ENCODE measurements around the gene ZNF136.
A peak's percentile ranks its signal among the peaks of the same experiment; 100 is the strongest.

Gene ZNF136

DNA sequence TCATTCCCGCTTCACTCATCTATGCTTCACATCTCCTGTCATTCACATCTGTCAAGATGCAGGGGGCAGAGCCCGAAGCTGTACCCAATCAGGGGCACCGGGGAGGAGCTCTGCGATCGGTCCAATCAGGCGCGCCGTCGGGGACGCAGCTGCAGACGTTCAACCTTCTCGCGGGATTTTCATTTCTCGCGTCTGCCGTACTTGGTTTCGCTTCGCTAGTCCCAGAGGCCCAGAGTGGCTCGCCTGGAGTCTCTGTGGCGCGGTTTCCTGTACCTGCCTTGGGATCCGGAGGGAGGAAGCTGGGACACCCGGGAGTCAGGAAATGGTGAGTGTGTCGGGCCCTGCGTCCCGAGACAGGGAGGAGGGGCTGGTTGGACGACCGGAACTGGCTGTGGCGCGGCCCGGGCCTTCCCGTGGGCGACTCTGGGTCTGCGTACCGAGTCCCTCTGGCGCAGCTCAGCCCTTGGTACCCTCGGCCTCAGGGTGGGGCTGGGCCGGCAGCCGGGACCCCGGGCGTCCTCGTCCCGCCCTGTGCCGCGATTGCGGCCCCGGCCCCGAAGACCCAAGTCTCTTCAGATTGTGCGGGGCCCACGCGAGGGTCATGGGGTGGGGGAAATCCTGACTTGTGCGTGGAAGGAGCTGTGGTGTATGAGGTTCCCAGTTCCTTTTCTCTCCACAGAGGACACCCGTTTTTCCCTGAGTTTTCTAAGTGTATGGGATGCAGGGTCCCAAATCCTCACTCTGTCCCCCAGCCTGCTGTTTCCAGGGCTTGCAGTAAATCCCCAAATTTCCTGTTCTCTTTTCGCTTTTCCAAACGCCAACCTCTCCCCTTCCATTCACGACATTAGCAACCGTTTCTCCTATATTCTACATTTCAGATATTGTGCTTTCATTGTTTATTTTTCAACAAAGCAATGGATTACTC is at the start of gene ZNF136:
TSS of gene ZNF136 (plus strand) at position 215 of the 925 bp plus-strand sequence. CDS start at position 323, 108 bp downstream.
- DNase-seq (ENCODE audit: low spot score): peak; percentile 92

GRCh38 chr19:12113121-12113520 is 49.8 kb upstream of the ZNF136 start:
- no peak for DNase-seq (ENCODE audit: low spot score)

GRCh38 chr19:12117201-12117970 is 45.5 kb upstream of the ZNF136 start:
- DNase-seq (ENCODE audit: low spot score): no peak

DNA sequence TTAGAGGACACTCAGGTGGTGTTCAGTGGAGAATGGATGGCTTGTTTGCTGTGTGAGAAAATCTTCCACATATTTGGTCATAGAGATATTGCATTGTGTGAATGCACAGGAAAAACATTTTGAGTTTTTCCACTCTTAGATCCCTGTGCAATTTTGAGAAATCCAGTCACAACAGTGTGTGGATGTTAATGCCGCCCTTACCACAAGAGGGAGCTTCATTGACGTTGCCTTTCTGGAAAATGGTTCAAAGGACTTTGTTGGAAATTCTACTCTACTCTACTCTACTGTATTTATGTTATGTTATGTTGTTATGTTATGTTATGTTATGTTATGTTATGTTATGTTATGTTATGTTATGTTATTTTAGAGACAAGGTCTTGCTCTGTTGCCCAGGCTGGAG is 36.2 kb upstream of the ZNF136 start:
- no peak for DNase-seq (ENCODE audit: low spot score)

DNA sequence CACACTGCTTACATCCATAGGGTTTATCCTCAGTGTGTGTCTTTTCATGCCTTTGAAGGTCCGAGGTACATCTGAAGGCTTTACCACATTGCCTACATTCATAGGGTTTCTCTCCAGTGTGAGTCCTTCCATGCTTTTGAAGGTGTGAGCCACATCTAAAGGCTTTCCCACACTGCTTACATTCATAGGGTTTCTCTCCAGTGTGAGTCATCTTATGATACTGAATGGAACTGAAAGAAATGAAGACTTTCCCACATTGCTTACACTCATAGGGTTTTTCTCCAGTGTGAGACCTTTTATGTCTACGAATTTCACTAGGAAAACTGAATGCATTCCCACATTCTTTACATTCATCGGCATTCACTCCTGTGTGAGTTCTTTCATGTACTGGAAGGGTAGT is 29.8 kb upstream of the ZNF136 start:
- DNase-seq (ENCODE audit: low spot score): no peak

- no peak for DNase-seq (ENCODE audit: low spot score)
Measured at GRCh38 chr19:12137221-12137940, 25.5 kb upstream of the ZNF136 start.

DNA sequence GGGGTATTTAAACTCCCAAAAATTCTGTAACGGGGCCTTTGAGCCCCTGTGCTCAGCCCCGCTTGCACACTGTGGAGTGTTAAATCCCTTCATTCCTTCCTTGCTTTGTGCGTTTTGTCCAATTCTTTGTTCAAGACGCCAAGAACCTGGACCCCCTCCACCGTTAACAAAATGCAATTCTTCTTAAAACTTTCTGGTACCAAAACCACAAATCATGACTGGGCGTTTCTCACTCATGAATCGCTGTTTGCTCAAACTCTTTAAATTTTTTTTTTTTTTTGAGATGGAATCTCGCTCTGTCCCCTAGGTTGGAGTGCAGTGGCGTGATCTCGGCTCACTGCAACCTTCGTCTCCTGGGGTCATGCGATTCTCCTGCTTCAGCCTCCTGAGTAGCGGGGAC is 23.6 kb upstream of the ZNF136 start:
- DNase-seq (ENCODE audit: low spot score): no peak

- DNase-seq (ENCODE audit: low spot score): peak; percentile 92
Measured at GRCh38 chr19:12139885-12140544, 22.9 kb upstream of the ZNF136 start, which contains the start of gene ZNF20. Gene ZNF20 (minus strand): TSS chr19:12140350. CDS start chr19:12140182, 168 bp downstream.

GRCh38 chr19:12140545-12141404 is 22.1 kb upstream of the ZNF136 start:
- peak; percentile 85 for DNase-seq (ENCODE audit: low spot score)

DNA sequence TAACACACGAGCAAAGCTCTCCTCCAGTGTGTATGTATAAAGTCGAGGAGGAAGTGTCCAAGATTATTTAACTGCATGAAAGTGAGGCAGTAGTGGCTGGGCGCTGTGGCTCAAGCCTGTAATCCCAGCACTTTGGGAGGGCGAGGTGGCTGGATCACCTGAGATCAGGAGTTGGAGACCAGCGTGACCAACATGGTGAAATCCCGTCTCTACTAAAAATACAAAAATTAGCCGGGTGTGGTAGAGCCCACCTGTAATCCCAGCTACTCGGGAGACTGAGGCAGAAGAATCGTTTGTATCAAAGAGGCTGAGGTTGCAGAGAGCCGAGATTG is 21.5 kb upstream of the ZNF136 start:
- no peak for DNase-seq (ENCODE audit: low spot score)

DNA sequence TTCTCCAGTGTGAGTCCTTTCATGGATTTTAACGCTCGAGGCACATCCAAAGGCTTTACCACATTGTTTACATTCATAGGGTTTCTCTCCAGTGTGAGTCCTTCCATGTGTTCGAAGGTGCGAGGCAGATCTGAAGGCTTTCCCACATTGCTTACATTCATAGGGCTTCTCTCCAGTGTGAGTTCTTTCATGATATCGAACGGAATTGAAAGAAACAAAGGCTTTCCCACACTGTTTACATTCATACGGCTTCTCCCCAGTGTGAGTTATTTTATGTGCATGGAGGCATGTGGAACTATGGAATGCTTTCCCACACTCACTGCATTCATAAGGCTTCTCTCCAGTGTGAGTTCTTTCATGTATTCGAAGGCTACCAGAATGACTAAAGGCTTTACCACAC is 17.5 kb upstream of the ZNF136 start:
- DNase-seq (ENCODE audit: low spot score): no peak

DNA sequence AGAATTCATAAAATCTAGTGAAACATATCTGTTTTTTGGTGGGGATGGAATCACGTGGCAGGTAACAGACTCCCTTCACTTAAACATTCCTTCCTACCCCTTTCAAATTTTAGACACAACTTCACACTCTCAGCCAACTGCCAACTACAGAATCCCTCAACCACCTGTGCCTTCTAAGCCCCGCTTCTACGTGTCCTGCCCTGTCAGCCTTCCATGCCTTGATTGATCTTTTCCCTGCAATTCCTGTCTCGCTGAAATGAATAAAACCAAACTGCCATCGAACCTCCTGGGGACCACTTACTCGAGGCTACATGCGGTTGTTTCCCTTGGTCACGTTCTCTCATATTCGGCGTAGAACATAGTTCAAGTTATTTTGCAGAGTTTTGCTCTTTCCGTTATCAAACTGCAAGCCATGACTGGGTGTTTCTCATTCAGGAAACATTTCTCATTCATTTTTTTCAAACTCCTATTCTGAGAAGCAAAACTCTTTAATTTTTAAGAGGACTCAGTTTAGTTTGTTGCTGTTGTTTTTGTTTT is 7.5 kb upstream of the ZNF136 start:
- no peak for DNase-seq (ENCODE audit: low spot score)

GRCh38 chr19:12156223-12157058 is 6.5 kb upstream of the ZNF136 start, which contains the start of gene ZNF625:
Gene ZNF625 (minus strand): TSS chr19:12156734. CDS start chr19:12156558, 176 bp downstream.
- peak; percentile 83 for DNase-seq (ENCODE audit: low spot score)

DNA sequence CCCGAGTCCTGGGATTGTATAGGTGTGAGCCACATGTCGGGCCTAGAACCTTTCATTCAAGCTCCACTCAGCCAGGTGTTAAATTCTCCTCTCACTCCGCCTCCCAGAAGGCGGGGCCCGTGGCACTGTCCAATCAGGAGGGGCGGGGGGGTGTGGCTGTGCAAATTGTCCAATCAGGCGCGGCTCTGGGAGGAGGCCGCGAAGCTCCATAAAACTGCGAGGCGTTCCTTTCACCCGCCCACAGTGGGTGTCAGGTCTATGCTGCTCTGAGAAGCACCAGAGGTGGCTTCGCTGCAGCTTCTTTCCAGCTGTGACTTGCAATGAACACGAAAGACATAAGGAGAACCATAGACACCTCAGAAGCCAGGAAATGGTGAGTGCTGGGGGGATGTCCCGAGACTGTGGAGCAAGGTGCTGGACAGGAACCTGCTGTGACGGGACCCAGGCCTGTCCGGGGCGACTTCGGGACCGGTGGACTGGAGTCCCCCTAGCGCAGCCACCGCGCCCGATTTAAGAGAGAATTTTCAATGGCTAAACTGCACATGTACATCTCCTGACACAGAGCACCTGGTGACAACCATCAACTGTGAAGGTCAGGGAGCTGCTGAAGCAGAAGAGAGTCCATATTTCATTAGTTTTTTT is 3.0 kb upstream of the ZNF136 start:
- no peak for DNase-seq (ENCODE audit: low spot score)

- DNase-seq (ENCODE audit: low spot score): no peak
Measured at GRCh38 chr19:12162513-12162881, 399 bp upstream of the ZNF136 start.

GRCh38 chr19:12163826-12164225 is 930 bp downstream of the ZNF136 start:
- no peak for DNase-seq (ENCODE audit: low spot score)

GRCh38 chr19:12166626-12167025 is 3.7 kb downstream of the ZNF136 start:
- DNase-seq (ENCODE audit: low spot score): no peak

DNA sequence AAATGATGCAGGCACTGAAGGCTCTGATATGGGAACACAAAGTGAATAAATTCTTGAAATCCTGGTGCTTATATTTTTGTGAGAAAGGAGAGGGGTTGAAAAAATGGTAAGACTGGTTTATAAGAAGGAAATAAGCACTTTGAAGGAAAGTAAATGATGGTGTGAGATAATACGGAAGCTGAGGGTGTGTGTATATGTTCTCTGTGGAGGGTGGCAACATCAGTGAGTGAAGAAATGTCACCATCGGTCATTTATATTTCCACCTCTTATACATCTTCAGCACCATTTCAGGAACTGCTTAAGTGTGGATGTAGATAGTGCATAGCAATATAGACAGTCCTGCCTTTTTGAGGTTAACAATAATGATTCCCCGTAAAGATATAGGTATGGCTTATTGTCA is 17.5 kb downstream of the ZNF136 start:
- DNase-seq (ENCODE audit: low spot score): no peak

DNA sequence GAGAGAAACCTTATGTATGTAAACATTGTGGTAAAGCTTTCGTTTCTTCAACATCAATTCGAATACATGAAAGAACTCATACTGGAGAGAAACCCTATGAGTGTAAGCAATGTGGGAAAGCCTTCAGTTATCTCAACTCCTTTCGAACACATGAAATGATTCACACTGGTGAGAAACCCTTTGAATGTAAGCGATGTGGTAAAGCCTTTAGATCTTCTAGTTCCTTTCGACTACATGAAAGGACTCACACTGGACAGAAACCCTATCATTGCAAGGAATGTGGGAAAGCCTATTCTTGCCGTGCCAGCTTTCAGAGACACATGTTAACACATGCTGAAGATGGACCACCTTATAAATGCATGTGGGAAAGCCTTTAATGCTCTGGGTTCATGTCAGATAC is 24.7 kb downstream of the ZNF136 start:
- no peak for DNase-seq (ENCODE audit: low spot score)
